ENCODE measurements around the gene OR52E4. TPM values are rescaled to one million over a fixed set of nuclear protein-coding genes. Genes with fewer than 3 reads are reported as not detected.

OR52E4 gene
- total RNA-seq, 1 experiment from 2014 or later: not detected

- no peaks in the 10 kb centered on the region for H3K4me1 Mint-ChIP-seq (ENCODE audit: low read depth, unreplicated experiment)
- intact Hi-C loops (cut with micrococcal nuclease; ENCODE audit: unreplicated experiment): no loop called here
- Histone ChIP-seq H3K9me3 (no peaks in the 10 kb centered on the region), H3K4me1 (no peaks in the 10 kb centered on the region), H3K27me3 (replicated peaks; ENCODE audit: control insufficient read depth, insufficient read depth, low read length) (no peaks in the 10 kb centered on the region), H3K36me3 (ENCODE audit: control insufficient read depth, insufficient read depth, low read length) (no peaks in the 10 kb centered on the region), H3K4me3 (ENCODE audit: low read depth, low read length) (no peak overlapping the region)
- no peak overlapping the region for H3K4me3 Mint-ChIP-seq (ENCODE audit: unreplicated experiment)
- ChIA-PET POLR2A (no interaction called here), CTCF (no interaction called here)
- BruUV-seq (replicated peaks): no TSS peak
- no peak overlapping the region for H3K27ac Mint-ChIP-seq (ENCODE audit: unreplicated experiment)
- TF ChIP-seq, protein P1, sequence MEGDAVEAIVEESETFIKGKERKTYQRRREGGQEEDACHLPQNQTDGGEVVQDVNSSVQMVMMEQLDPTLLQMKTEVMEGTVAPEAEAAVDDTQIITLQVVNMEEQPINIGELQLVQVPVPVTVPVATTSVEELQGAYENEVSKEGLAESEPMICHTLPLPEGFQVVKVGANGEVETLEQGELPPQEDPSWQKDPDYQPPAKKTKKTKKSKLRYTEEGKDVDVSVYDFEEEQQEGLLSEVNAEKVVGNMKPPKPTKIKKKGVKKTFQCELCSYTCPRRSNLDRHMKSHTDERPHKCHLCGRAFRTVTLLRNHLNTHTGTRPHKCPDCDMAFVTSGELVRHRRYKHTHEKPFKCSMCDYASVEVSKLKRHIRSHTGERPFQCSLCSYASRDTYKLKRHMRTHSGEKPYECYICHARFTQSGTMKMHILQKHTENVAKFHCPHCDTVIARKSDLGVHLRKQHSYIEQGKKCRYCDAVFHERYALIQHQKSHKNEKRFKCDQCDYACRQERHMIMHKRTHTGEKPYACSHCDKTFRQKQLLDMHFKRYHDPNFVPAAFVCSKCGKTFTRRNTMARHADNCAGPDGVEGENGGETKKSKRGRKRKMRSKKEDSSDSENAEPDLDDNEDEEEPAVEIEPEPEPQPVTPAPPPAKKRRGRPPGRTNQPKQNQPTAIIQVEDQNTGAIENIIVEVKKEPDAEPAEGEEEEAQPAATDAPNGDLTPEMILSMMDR (IDR thresholded peaks at IDR 0.05; ENCODE audit: insufficient read depth in 1 of 2, low read depth in 1 of 2, low read length in 1 of 2, severe bottlenecking in 1 of 2, unreplicated experiment in 1 of 2): no peak
- H3K9me3 Mint-ChIP-seq (ENCODE audit: unreplicated experiment): no peaks in the 10 kb centered on the region
- DNase-seq: no peak
- H3K36me3 Mint-ChIP-seq (ENCODE audit: insufficient read depth, unreplicated experiment): no peaks in the 10 kb centered on the region
- H3K27me3 Mint-ChIP-seq (ENCODE audit: insufficient read depth, unreplicated experiment): no peaks in the 10 kb centered on the region
Observed at GRCh38 chr11:5865826-5866225, 14.6 kb upstream of the OR52E4 start.

DNA sequence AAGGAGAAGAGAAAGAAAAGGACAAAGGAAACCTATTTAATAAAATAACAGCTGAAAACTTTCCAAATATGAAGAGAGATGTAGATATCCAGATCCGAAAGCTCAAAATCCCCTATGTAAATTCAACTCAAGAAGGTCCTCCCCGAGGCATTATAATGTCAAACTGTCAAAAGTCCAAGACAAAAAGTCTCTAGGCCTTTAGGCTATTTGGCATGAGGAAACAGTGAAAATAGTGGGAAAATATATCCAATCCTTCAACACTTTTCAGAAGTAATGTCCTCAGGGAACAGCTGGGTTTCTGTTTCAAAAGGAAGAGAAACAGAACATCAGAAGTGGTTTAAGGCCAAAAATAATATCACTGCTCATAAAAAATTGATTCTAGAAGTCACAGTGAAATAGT, 1.9 kb upstream of the OR52E4 start:
- intact Hi-C loops (cut with micrococcal nuclease; ENCODE audit: unreplicated experiment): no loop called here
- DNase-seq: no peak
- no peak overlapping the region for H3K4me3 Mint-ChIP-seq (ENCODE audit: unreplicated experiment)
- no TSS peak for BruUV-seq (replicated peaks)
- Histone ChIP-seq H3K4me1 (no peaks in the 10 kb centered on the region), H3K9me3 (no peaks in the 10 kb centered on the region), H3K4me3 (ENCODE audit: low read depth, low read length) (no peak overlapping the region), H3K36me3 (ENCODE audit: control insufficient read depth, insufficient read depth, low read length) (no peaks in the 10 kb centered on the region), H3K27me3 (replicated peaks; ENCODE audit: control insufficient read depth, insufficient read depth, low read length) (no peaks in the 10 kb centered on the region)
- peaks cover 11% of the 10 kb centered on the region for H3K27me3 Mint-ChIP-seq (ENCODE audit: insufficient read depth, unreplicated experiment)
- H3K4me1 Mint-ChIP-seq (ENCODE audit: low read depth, unreplicated experiment): no peaks in the 10 kb centered on the region
- ChIA-PET POLR2A (no interaction called here), CTCF (no interaction called here)
- H3K27ac Mint-ChIP-seq (ENCODE audit: unreplicated experiment): no peak overlapping the region
- H3K36me3 Mint-ChIP-seq (ENCODE audit: insufficient read depth, unreplicated experiment): no peaks in the 10 kb centered on the region
- TF ChIP-seq, protein P1 (IDR thresholded peaks at IDR 0.05; ENCODE audit: insufficient read depth in 1 of 2, low read depth in 1 of 2, low read length in 1 of 2, severe bottlenecking in 1 of 2, unreplicated experiment in 1 of 2): no peak
- no peaks in the 10 kb centered on the region for H3K9me3 Mint-ChIP-seq (ENCODE audit: unreplicated experiment)

DNA sequence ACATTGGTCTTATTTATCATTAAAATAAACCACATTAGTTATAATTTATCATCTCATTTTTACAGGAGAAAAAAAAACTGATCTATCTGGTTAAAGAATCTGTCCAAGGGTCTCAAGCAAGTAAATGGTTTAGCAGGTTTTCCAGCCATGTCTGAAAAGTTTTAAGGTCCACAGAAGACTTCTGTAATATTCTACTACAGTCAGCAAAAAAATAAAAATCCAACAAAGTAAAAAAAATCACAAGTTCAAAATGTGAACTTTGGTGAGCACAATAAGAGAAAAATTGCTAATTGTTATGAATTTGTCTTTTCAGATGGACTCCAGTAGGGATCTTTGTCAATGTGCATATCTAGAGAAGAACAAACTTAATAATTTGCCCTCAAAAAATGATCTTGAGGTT, 1.3 kb downstream of the OR52E4 start:
- no peak overlapping the region for H3K4me3 ChIP-seq (ENCODE audit: low read depth, low read length)
- no peaks in the 10 kb centered on the region for H3K36me3 ChIP-seq (ENCODE audit: control insufficient read depth, insufficient read depth, low read length)
- Mint-ChIP-seq H3K4me1 (ENCODE audit: low read depth, unreplicated experiment) (no peaks in the 10 kb centered on the region), H3K27ac (ENCODE audit: unreplicated experiment) (no peak overlapping the region), H3K36me3 (ENCODE audit: insufficient read depth, unreplicated experiment) (no peaks in the 10 kb centered on the region), H3K27me3 (ENCODE audit: insufficient read depth, unreplicated experiment) (peaks cover 11% of the 10 kb centered on the region), H3K4me3 (ENCODE audit: unreplicated experiment) (no peak overlapping the region), H3K9me3 (ENCODE audit: unreplicated experiment) (no peaks in the 10 kb centered on the region)
- POLR2A ChIA-PET: interaction anchor here (0.7 kb wide), 1 partner anchor 10 kb away, joined by 3 read pairs; no protein-coding TSS in a partner anchor
- DNase-seq: no peak
- TF ChIP-seq, protein P1 (IDR thresholded peaks at IDR 0.05; ENCODE audit: insufficient read depth in 1 of 2, low read depth in 1 of 2, low read length in 1 of 2, severe bottlenecking in 1 of 2, unreplicated experiment in 1 of 2): no peak
- intact Hi-C loops (cut with micrococcal nuclease; ENCODE audit: unreplicated experiment): no loop called here
- no peaks in the 10 kb centered on the region; the same call in 1 of the 2 replicates for H3K27me3 ChIP-seq (replicated peaks; ENCODE audit: control insufficient read depth, insufficient read depth, low read length)
- no peaks in the 10 kb centered on the region for H3K9me3 ChIP-seq
- H3K4me1 ChIP-seq: no peaks in the 10 kb centered on the region
- CTCF ChIA-PET: no interaction called here
- no TSS peak for BruUV-seq (replicated peaks)
